ENCODE results near the gene PIGL.

PIGL gene

DNA sequence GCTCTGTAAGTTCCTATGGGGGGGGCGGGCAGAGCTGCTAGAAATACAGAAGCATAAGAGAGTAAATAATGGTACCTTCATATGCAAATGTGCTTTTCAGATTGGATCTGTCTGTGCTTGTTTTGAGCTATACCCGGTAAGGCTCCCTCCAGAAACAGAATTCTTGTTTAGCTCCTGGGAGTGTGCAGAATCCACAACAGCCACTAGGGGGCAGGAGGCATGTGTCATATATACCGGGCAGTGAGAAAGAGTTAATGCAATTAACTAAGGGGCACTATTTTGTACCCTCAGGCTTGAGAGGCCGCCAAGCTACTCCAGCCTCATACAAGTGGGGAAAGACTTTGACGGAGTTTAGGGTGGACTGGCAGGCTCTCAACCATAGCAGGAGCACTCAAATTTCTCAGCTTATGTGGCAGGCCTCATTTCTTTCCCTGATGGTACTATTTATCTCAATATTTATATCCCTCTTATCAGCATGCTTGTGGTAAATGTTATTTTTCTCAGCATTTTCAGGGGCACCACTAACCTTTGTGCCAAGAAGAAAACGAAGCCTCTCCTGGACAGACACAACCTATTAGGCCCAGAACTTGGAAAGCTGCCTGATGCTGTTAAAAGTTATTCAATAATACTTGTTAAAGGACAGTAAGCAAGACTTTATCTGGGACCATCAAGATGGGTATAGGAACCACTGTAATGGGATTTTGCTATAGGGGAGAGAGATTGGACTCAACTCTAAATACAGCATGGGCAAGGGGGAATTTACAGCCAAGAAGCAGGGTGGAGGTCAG is 146.9 kb downstream of the PIGL start:
- no peaks in the 10 kb centered on the region for H3K27me3 ChIP-seq (ENCODE audit: insufficient read depth, poor library complexity, severe bottlenecking)
- DNase-seq (ENCODE audit: low read depth in 1 of 2, low spot score in 1 of 2) = peak in 1 of 2 experiments; percentile 56
- TF ChIP-seq CTCF (IDR thresholded peaks at IDR 0.05; ENCODE audit: insufficient read depth, low read length) = peak; percentile 61
- no peak for TF ChIP-seq SPI1 (IDR thresholded peaks at IDR 0.05; ENCODE audit: borderline replicate concordance, low read depth)
- H3K27ac ChIP-seq (replicated peaks) = no peak overlapping the region
- H3K4me3 ChIP-seq (replicated peaks; ENCODE audit: insufficient read depth, low read length) = no peak overlapping the region

DNA sequence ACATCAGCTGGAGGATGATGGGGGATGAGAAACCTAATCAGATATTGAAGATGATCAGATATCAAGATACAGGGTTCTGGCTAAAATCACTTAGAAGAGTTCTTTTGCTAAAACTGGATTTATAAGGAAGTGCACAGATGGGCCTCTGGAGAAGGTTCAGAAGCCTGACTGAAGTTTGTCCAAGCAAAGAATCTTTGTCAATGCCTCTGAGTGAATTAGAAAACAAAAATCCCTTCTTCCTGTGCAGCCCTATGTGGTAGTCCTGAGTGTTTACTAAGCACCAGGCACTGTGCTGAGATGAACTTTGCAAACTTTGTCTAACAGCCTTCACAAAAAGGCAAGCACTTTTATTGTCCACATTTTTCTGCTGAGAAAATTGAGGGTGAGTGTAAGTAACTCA is 147.6 kb downstream of the PIGL start:
- Histone ChIP-seq H3K27me3 (ENCODE audit: insufficient read depth, poor library complexity, severe bottlenecking) (no peaks in the 10 kb centered on the region), H3K27ac (replicated peaks) (no peak overlapping the region), H3K4me3 (replicated peaks; ENCODE audit: insufficient read depth, low read length) (no peak overlapping the region)
- DNase-seq (ENCODE audit: low read depth in 1 of 2, low spot score in 1 of 2) = no peak
- TF ChIP-seq REST (IDR thresholded peaks at IDR 0.05; ENCODE audit: insufficient replicate concordance, low read depth) (no peak), POLR2AphosphoS5 (IDR thresholded peaks at IDR 0.05; ENCODE audit: low read depth) (no peak), CTCF (IDR thresholded peaks at IDR 0.05; ENCODE audit: insufficient read depth, low read length) (no peak), GABPA (IDR thresholded peaks at IDR 0.05; ENCODE audit: low read depth) (no peak), SPI1 (IDR thresholded peaks at IDR 0.05; ENCODE audit: borderline replicate concordance, low read depth) (no peak; the same call in 1 of the 2 replicates)

DNA sequence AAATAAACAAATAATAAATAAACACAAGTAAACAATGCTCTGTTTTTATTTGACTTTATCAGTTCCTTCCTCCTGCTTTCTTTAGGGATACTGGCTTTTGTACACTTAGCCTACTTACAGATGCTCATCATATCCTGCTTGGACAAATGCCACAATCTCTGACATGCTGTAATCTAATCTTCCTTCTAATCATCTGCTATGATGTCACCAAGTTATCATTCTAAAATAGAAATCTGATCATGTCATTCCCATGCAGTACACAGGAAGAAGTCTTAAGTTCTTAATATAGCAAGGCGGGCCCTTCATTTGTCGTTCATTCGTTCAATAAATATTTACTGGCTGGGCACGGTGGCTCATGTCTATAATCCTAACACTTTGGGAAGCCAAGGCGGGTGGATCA is 154.7 kb downstream of the PIGL start:
- Histone ChIP-seq H3K4me3 (replicated peaks; ENCODE audit: insufficient read depth, low read length) (no peak overlapping the region), H3K27ac (replicated peaks) (no peak overlapping the region), H3K27me3 (ENCODE audit: insufficient read depth, poor library complexity, severe bottlenecking) (no peaks in the 10 kb centered on the region)
- TF ChIP-seq CTCF (IDR thresholded peaks at IDR 0.05; ENCODE audit: insufficient read depth, low read length) (no peak), SPI1 (IDR thresholded peaks at IDR 0.05; ENCODE audit: borderline replicate concordance, low read depth) (no peak), POLR2AphosphoS5 (IDR thresholded peaks at IDR 0.05; ENCODE audit: low read depth) (no peak), GABPA (IDR thresholded peaks at IDR 0.05; ENCODE audit: low read depth) (no peak), REST (IDR thresholded peaks at IDR 0.05; ENCODE audit: insufficient replicate concordance, low read depth) (no peak)
- DNase-seq (ENCODE audit: low read depth in 1 of 2, low spot score in 1 of 2) = no peak

All from HL-60 (cell line).